ENCODE data around the gene SMURF2.
"Not testable (repeated sequence)": the region's sequence is repeated elsewhere in the genome, so short reads cannot be mapped to it uniquely, and the experiment has no call there.

Gene SMURF2

DNA sequence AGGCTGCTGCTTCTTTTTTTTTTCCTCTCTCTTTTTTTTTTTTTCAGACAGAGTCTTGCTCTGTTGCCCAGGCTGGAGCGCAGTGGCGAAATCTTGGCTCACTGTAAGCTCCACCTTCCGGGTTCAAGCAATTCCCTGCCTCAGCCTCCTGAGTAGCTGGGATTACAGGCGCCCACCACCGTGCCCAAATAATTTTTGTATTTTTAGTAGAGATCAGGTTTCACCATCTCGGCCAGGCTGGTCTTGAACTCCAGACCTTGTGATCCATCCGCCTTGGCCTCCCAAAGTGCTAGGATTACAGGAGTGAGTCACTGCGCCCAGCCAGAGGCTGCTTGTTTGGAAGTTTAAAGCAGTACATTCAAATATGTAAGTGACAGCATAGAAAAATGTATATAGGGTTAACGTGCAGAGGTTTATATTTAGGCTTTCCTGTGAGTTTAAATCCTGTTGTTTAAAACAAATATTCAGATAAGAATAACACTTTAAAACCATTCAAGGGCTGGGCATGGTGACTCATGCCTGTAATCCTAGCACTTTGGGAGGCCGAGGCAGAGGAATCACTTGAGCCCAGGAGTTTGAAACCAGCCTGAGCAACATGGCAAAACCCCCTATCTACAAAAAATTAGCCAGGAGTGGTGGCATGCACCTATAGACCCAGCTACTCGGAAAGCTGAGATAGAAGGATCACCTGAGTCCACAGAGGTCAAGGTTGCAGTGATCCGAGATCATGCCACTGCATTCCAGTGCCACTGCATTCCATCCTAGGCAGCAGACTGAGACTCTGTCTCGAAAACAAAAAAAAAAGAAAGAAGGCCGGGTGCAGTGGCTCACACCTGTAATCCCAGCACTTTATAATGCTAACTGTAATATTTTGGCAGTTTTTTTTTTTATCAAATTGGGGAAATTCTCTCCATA lies 6.0 kb upstream of the SMURF2 start:
- DNase-seq (ENCODE audit: low read depth, low spot score): not testable (repeated sequence)

DNA sequence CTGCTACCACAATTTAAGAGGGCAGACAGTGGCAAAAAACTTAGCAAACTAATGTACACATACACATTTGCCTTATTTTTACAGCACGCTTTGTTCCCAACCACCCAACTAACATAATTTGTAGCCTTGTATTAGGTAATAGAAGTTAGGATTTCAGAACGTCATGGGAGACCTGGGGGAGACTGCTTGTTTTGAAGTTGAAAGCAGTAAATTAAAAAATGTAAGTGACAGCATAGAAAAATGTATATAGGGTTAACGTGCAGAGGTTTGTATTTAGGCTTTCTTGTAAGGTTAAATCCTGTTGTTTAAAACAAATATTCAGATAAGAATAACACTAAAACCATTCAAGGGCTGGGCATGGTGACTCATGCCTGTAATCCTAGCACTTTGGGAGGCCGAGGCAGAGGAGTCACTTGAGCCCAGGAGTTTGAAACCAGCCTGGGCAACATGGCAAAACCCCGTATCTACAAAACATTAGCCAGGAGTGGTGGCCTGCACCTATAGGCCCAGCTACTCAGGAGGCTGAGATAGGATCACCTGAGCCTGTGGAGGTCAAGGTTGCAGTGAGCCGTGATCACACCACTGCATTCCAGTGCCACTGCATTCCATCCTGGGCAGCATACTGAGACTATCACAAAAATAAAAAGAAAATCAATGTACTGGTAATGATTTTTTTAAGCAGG lies 2.3 kb upstream of the SMURF2 start:
- not testable (repeated sequence) for DNase-seq (ENCODE audit: low read depth, low spot score)

DNA sequence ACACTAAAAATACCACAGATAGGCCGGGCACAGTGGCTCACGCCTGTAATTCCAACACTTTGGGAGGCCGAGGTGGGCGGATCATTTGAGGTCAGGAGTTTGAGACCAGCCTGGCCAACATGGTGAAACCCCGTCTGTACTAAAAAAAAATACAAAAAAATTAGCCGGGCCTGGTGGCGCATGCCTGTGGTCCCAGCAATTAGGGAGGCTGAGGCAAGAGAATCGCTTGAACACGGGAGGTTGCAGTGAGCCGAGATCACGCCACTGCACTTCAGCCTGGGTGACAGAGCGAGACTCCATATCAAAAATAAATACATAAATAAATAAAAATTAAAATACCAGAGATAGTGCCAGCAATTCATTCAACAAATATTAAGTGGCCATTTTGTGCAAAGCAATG lies 1.7 kb upstream of the SMURF2 start:
- not testable (repeated sequence) for DNase-seq (ENCODE audit: low read depth, low spot score)

DNA sequence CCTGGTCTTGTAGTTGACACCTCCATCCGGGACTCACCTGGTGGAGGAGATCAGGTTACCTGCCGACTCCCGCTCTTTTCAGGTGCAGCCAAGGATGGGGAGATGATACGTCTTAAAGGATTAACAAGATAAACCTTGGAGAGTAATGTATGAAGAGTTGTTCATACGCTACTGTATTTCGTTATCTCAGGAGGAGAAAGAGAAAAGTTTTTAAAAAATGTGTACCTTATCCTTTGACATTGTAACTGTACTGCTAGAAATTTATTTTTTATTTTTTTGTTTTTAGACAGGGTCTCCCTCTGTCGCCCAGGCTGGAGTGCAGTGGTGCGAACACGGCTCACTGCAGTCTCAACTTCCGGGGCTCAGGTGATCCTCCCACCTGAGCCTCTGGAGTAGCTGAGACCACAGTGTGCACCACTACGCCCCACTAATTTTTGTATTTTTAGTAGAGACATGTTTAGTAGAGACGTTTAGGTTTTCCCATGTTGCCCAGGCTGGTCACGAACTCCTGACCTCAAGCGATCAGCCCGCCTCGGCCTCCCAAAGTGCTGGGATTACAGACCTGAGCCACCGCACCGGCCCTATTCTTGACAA lies 764 bp upstream of the SMURF2 start:
- no peak for DNase-seq (ENCODE audit: low read depth, low spot score)

DNA sequence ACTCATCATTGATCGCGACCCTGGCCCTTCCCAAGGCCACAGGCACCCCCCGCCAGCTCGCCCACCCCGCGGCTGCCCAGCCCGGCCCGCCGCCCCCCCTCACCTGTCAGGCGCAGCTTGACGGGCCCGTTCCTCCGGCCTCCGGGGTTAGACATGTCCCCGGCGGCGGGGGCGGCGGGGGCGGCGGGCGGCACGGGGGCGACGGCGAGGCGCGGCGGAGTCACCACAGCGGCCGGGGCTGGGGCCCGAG lies 456 bp downstream of the SMURF2 start:
- no peak for DNase-seq (ENCODE audit: low read depth, low spot score)

DNA sequence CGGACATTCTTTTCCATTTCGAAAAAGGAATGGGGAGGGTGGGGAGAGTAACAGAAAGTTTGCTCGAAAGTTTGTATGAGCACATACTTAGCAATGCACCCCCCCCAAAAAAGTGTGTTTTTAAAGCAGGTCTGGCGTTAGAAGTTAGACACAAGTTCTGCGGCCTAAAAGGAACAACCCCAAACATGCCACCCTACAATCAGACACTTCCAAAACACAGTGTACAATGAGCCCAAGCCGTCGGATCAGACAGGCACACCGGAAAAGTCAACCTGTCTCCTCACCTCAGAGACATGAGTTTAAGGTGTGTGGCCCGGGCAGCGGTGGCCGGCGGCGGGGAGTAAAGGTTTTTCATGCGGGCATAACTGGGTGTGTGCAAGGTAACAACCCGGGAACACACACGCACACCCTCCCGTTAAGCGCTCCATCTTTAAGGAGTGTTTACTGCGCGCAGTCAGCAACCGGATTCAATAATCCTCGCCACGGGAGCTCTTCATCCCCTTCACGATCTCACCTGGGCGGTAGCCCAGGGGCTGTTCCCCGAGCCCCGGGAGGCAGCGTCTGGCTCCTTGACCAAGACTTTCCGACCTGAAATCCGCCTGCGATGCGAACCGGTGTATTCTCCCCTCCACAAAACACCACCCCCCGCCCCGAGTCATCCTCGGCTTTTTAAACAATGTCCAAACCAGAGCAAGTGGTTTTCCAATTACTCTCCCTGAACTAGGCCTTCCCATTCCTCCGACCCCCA lies 955 bp downstream of the SMURF2 start:
- not testable (repeated sequence) for DNase-seq (ENCODE audit: low read depth, low spot score)

DNA sequence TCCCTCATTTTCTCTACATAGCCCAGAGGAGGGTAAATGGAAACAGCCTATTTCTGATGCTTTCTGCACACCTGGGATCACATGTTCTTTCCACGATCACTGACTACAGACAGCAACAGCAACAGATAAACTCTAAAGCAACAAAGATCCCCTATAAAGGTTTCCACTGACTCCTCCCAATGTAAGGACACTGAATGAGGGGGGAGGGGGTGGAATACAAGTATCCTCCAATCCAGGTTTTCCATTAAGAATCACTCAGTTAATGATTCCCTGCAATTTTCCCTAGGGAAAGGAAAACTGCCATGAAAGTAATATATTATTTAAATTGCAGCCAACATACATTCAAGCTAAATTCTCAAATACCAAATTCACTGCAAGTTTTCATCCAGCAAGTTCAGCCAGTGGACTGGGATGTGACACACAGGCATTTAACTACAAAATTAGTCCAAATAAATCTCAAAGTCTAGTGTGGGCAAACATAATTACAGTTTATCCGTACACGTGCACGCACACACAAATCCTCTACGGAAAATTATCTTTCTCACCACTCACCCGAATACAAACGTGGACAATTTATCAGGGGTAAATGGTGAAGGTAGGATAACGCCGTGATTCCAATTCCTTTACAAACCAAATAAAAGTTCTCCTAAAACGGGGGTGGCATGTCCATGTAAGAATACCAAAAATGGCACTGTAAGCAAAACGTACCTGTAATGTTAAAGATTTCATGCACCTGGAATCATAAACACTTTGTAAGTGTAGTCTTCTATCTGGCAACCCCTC lies 1.7 kb downstream of the SMURF2 start:
- peak; percentile 38 for DNase-seq (ENCODE audit: low read depth, low spot score)

DNA sequence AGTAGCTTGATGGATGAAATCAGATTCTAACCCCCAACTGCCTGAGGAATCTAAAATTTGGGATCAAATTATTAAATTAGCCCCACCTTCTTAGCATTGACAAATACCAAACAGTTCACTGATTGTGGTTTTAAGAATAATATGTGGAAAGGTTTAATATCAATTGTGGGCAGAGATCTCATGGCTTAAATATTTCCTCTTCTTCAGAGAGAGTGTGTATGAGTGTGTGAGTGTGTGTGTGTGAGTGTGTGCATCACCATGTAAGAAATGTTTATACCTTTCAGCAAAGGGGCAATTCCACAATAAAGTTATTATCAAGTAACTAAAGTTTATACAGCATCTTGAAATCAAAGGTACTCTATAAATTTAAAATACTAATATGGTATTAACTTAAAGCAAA lies 3.2 kb downstream of the SMURF2 start:
- peak; percentile 68 for DNase-seq (ENCODE audit: low read depth, low spot score)

DNA sequence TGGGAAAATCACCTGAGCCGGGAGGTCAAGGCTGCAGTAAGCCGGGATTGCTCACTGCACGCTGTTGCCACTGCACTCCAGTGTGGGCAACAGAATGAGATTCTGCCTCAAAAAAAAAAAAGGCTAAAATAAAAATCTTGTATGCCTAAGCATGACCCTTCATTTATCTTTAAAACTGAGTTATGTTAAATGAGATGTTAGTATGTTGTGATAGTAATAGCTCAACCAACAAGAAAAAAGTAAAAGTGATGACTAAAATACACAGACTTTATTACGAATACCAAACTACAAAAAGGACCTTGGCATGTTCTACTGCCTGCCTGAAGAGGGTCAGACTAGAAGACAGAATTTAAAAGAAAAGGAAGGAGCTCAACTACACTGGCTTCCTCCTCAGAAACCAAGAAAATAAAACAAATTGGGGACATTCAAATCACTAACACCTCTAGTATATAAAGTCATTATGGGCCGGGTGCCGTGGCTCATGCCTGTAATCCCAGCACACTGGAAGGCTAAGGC lies 4.4 kb downstream of the SMURF2 start:
- no peak for DNase-seq (ENCODE audit: low read depth, low spot score)

DNA sequence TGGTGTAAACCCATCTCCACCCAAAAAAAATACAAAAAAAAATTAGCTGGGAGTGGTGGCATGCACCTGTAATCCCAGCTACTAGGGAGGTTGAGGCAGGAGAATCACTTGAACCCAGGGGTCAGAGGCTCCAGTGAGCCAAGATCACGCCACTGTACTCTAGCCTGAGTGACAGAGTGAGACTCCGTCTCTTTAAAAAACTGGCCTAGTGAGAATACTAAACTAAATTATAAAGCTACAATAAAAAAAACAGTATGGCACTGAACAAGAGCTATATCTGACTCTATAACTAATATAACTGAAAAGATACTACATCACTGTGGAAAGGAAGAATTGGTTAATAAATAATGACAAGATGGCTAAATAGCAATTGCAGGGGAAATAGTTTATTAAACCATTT lies 6.4 kb downstream of the SMURF2 start:
- DNase-seq (ENCODE audit: low read depth, low spot score): no peak

DNA sequence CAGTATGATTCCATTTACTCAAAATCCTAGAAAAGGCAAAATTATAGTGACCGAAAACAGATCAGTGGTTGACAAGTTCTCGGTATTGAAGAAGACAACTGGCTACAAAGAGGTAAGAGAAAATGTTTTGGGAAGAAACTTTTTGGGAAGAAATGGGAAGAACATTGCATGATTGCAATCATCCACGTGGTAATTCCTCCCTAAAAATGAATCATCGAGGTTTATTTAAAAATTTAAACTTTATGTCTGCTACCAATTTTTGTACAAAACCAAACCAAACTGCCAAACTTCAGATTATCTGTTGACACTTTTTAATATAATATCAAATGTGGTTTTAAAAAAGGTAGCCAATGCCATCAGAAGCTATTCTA lies 8.1 kb downstream of the SMURF2 start:
- no peak for DNase-seq (ENCODE audit: low read depth, low spot score)

DNA sequence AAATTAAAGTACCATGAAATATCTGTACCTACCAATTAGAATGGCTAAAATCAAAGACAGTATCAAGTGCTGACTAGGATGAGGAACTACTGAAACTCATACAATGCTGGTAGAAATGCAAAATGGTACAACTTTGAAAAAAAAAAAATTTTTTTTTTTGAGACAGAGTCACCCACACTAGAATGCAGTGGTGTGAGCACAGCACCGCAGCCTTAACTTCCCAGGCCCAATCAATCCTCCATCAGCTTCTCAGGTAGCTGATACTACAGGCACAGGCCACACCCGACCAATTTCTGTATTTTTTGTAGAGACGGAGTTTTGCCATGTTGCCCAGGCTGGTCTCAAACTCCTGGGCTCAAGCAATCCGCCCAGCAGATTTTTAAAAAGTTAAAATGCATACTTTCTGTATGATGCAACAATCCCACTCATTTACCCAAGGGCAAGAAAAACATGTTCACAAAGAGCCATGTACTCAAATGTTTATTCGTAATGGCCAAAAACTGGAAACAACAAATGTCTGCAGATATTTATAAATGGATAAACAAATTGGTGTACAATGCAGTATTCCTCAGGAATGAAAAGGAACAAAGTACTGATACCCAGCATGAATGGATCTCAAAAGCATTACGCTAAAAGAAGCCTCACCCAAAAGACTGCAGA lies 8.7 kb downstream of the SMURF2 start:
- peak; percentile 51 for DNase-seq (ENCODE audit: low read depth, low spot score)

DNA sequence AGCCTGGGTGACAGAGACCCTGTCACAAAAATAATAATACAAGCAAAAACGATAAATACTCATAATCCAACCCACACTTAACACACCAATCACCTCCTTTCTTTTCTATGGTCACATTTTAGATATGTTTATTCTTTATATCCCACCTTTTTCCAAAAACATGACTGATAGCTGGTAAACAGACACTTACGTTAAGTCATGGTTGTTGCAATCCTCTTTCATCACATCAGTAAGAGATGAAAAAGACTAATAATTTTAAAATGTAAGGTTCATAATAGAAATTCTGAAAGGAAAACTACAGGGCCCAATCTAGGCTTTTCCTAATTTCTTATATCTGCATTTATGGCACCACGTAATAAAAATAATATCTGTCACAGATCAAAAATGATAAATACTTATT lies 10.2 kb downstream of the SMURF2 start:
- no peak for DNase-seq (ENCODE audit: low read depth, low spot score)

DNA sequence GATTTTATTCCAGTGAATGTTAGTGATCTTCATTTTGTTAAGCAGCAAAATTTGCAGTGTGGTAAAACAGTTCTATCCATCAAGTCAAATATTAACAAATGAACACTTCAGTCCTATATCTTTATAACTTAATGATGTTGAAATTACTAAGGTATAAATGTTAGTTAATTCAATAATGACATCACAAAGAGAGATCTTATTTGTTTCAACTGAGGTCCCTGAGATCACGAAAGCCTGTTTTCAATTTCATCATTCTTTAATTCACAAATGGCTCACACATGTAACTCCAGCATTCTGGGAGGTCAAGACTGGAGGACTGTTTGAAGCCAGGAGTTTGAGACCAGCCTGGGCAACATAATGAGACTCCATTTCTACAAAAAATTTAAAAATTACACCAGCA lies 13.9 kb downstream of the SMURF2 start:
- no peak for DNase-seq (ENCODE audit: low read depth, low spot score)

DNA sequence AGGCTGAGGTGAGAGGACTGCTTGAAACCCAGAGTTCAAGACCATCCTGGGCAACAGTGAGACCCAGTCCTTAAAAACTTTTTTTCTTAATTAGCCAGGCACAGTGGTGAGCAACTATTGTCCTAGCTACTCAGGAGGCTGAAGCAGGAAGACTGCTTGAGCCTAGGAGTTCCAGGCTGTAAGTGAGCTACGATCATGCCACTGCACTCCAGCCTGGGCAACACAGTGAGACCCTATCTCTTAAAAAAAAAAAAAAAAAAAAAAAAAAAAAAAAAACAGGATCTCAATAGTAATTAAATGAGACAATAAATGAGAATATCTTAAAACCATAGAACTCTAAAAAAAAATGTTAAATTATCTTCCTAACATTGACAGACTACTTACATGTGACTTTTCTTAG lies 14.3 kb downstream of the SMURF2 start:
- DNase-seq (ENCODE audit: low read depth, low spot score): no peak

DNA sequence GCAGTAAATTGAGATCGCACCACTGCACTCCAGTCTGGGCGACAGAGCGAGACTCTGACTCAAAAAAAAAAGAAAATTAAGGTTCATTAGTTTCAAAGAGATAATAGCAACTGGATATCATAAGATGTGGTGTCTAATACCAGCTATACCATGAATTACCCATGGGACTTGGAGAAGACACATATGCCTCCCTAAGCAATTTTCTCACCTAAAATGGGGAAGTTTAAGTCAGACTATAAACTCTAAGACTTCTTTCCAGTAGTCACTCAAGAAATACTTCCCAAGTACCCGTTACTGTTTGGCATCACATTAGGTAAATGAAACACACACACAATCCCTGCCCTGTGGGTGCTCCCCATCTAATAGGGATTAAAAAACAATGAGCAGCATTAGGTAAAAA lies 22.6 kb downstream of the SMURF2 start:
- no peak for DNase-seq (ENCODE audit: low read depth, low spot score)

DNA sequence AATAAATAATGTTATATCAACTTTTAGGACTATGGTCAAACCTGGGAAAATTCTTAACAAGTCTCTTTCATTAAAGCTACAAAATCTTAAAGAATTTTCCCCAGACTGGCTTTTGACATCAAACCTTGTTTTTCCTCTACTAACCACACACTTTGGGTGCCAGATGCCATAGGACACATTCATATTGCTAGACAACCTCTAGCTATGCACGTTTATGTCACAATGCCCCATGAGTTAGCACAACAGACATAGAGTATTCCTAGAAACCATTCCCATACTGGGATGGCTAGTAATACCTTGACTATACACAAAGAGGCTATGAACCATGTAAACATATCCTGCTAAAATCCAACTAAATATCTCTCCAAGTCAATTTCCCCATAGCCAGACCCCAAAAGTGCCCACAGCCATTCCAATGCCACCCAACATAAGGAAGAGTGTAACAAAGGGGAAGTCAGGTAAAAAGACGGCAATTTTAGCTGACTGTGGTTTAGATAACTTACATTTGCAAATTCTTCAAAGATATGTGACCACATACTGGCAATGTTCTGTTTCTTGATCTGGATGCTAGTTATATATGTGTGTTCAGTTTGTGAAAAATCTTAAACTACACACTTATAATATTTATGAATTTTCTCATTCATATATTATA lies 23.4 kb downstream of the SMURF2 start:
- peak; percentile 60 for DNase-seq (ENCODE audit: low read depth, low spot score)

DNA sequence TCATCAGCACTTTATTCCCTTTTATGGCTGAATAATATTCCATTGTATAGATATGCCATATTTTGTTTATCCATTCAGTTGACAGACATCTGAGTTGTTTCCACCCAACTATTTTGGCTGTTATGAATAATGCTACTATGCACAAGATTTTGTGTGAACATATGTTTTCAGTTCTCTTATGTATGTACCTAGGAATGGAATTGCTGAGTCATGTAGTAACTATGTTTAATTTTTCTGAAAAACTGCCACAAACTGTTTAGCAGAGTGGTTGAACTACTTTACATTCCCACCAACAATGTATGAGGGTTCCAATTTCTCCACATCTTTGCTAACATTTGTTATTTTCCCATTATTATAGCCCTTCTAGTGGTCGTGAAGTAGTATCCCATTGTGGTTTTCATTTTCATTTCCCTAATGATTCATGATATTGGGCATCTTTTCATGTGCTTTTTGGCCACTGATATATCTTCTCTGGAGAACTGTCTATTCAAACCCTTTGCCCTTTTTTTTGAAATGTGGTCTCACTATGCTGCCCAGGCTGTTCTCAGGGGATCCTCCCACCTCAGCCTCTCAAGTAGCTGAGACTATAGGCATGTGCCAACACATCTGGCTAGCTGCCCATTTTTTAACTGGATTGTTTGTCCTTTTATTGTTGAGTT lies 26.3 kb downstream of the SMURF2 start:
- DNase-seq (ENCODE audit: low read depth, low spot score): peak; percentile 56

DNA sequence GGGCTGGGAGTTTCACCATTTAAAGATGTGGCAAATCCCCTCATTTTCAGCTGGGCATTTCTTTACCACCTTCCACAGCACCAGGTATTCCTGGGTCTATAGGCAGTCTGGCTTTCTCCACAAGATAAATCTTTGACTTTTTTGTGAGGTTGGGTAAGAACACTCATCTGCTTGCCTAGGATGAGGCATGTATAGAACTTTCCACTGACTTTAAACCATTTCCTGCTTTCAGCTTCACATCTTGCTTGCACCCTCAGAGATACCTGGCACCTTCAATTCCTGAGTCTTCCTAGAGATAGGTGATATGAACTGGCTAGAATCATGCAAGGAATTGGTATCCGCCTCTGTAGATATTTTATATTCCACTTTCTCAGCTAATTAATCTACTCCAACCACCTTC lies 27.9 kb downstream of the SMURF2 start:
- DNase-seq (ENCODE audit: low read depth, low spot score): no peak

DNA sequence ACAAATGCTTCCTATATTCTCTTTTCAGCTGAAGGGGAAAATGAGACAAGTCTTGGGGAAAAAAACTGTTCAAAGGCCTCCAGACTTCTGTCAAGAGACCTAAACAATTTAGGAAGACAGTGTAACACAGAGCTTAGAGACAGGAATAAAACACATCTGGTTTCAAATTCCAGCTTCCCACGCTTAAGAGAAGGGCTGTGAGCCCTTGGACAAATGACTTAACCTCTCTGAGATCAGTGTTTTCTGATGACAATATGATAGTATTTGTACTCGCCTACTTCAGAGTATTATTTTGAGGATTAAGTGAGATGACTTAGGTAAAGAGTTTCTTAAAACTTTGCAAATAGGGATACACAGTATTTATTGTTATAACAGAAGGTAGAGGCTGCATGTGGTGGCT lies 29.5 kb downstream of the SMURF2 start:
- no peak for DNase-seq (ENCODE audit: low read depth, low spot score)
